ENCODE results near the gene TLE6. TPM values are rescaled to one million over a fixed set of nuclear protein-coding genes. Genes with fewer than 3 reads are reported as not detected.
"Not testable (repeated sequence)": the region's sequence is repeated elsewhere in the genome, so short reads cannot be mapped to it uniquely, and the experiment has no call there.

The TLE6 gene
- total RNA-seq, 1 experiment from 2014 or later: 10.4 TPM

DNA sequence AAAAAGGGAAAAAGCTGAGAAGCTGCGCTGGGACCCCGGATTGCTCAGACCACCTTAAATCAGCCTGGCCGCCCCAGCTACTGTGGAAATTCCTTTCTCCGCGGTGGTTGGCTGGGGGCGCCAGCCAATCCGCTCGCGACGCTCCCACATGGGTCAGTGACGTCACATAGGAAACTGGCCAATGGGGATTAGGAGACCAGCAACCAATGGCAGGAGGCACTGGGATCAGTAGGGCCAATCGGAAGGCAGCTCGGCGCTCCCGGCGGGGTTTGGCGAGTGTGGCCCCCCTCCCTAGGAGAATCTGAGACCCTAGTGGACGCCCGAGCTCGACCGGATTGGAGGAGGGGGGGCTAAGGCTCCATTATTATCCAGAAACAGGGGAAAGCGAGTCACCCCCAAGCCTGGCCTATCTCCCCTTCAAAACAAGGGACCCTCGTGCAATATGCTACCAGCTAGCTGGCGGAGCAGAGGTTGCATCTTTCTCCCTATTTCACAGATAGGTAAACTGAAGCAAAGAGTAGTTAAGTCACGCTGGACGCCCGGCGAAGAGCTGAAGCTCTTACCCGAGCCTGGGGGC is 58.3 kb downstream of the TLE6 start:
- no peaks in the 10 kb centered on the region for H3K36me3 ChIP-seq (replicated peaks; ENCODE audit: control insufficient read depth, insufficient read depth, low read length)
- peak; percentile 100 for DNase-seq
- H3K4me3 ChIP-seq (ENCODE audit: insufficient read depth, low read depth, low read length): peak overlapping the region; percentile 82
- H3K27me3 ChIP-seq (ENCODE audit: control insufficient read depth, insufficient read depth, low read length): peaks cover 4% of the 10 kb centered on the region

DNA sequence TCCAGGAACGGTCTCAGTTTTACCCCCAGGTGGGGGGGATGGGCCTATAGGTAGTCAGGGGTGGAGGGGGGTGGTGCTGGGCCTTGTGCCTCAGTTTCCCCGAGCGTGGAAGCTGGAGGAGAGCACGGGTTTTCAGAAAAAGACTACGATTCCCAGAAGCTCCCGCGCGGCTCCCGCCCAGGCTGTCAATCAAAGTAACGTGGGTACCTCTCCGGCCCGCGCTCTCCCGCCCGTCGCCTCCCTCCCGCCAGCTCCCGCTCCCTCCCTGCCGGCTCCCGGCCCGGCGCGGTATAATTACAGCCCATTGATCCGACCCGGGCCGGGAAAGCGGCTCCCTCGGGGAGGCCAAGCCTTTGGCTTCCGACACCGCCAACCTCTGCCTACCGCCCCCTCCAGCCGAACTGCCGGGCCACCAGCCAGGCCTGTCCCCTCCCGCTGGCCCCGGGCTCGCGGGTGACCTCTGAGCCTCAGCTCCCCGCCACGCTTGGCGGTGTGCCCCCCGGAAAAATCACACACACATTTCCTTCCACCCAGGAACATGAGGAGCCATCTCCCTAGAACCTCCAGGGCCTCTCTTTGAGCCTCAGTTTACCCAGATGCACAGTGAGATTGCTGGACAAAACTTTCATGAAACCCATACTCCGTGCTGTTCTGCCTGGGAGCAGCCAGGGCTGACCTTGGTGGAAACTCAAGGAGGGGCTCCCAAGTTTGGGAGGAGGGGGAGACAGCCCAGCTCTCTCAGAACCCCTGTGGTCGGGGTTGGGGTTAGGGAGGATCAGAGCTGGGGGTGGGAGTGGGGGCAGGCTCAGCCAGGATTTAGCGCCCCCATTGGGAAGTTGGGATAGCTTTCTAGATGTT is 59.0 kb downstream of the TLE6 start:
- peak; percentile 97 for DNase-seq
- peak overlapping the region; percentile 82 for H3K4me3 ChIP-seq (ENCODE audit: insufficient read depth, low read depth, low read length)
- no peaks in the 10 kb centered on the region for H3K36me3 ChIP-seq (replicated peaks; ENCODE audit: control insufficient read depth, insufficient read depth, low read length)
- H3K27me3 ChIP-seq (ENCODE audit: control insufficient read depth, insufficient read depth, low read length): peaks cover 2% of the 10 kb centered on the region; the same call in 1 of the 2 replicates

DNA sequence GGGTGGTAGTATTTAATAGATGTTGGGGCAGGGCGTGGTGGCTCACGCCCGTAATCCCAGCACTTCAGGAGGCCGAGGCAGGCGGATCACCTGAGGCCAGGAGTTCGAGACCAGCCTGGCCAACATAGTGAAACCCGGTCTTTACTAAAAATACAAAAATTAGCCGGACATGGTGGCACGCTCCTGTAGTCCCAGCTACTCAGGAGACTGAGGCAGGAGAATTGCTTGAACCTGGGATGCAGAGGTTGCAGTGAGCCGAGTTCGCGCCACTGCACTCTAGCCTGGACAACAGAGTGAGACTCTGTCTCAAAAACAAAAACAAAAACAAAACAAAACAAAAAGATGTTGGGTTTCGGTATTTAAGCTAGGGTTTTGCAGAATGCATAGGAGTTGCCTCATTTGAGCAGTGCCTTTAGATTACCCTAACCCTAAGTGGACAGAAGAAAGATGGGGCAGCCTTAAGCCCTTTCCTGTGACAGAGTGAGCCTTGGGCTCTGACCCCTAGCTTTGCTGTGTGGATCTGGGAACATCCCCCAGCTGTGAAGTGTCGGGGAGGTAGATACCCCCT is 59.7 kb downstream of the TLE6 start:
- H3K36me3 ChIP-seq (replicated peaks; ENCODE audit: control insufficient read depth, insufficient read depth, low read length); H3K27me3 ChIP-seq (ENCODE audit: control insufficient read depth, insufficient read depth, low read length); DNase-seq: not testable (repeated sequence)
- H3K4me3 ChIP-seq (ENCODE audit: insufficient read depth, low read depth, low read length): peak overlapping the region; percentile 82; the same call in 1 of the 2 replicates

DNA sequence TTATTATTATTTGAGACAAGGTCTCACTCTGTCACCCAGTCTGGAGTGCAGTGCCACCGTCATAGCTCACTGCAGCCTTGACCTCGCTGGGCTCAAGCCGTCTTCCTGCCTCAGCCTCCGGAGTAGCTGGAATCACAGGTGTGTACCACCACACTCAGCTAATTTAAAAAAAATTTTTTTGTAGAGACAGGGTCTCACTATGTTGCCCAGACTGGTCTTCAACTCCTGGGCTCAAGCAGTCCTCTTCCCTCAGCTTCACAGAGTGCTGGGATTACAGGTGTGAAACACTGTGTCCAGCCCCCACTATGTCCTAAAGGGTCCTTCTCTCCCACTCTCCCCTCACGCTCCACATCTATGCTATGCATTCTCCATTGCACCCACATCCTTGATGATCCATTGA is 60.9 kb downstream of the TLE6 start:
- H3K4me3 ChIP-seq (ENCODE audit: insufficient read depth, low read depth, low read length): no peak overlapping the region
- no peaks in the 10 kb centered on the region for H3K36me3 ChIP-seq (replicated peaks; ENCODE audit: control insufficient read depth, insufficient read depth, low read length)
- peaks cover 2% of the 10 kb centered on the region; the same call in 1 of the 2 replicates for H3K27me3 ChIP-seq (ENCODE audit: control insufficient read depth, insufficient read depth, low read length)
- DNase-seq: no peak

DNA sequence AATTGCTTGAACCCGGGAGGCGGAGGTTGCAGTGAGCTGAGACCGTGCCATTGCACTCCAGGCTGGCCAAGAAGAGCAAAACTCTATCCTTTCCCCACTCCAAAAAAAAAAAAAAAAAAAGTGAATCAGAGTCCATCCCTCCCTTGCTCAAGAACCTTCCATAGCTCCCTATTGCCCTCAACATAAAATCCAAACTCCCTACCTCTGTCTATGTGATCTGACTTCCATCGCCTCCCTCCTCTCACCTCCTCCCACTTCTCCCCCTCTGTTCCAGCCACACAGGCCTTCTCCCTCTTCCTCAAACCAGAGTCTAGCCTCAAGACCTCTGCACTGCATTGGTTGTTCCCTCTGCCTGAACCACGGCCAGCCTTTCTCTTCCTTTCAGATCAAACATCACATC is 61.8 kb downstream of the TLE6 start:
- DNase-seq: no peak
- H3K27me3 ChIP-seq (ENCODE audit: control insufficient read depth, insufficient read depth, low read length): peaks cover 2% of the 10 kb centered on the region; the same call in 1 of the 2 replicates
- no peaks in the 10 kb centered on the region for H3K36me3 ChIP-seq (replicated peaks; ENCODE audit: control insufficient read depth, insufficient read depth, low read length)
- no peak overlapping the region for H3K4me3 ChIP-seq (ENCODE audit: insufficient read depth, low read depth, low read length)

DNA sequence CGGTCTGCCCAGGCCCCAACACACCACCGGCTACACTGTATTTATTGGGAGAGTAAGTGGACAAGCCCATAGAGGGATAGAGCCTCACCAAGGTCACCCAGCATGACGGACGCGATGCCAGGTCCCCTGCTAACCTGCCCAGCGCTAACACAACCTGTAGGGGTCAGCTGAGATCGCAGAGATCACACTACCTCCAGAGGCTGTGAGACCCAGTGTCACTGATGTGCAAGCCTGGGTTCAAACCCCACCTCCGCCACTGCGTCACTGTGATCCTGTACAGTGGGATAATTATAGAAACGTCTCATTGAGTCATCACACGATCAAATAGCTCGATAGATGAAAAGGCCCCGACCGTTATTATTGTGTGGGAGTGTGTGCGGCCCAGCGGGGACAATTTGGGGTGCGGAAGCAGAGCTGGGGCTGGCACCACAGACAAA is 62.3 kb downstream of the TLE6 start:
- DNase-seq: peak; percentile 47
- H3K4me3 ChIP-seq (ENCODE audit: insufficient read depth, low read depth, low read length): no peak overlapping the region
- no peaks in the 10 kb centered on the region for H3K36me3 ChIP-seq (replicated peaks; ENCODE audit: control insufficient read depth, insufficient read depth, low read length)
- H3K27me3 ChIP-seq (ENCODE audit: control insufficient read depth, insufficient read depth, low read length): peaks cover 2% of the 10 kb centered on the region; the same call in 1 of the 2 replicates

DNA sequence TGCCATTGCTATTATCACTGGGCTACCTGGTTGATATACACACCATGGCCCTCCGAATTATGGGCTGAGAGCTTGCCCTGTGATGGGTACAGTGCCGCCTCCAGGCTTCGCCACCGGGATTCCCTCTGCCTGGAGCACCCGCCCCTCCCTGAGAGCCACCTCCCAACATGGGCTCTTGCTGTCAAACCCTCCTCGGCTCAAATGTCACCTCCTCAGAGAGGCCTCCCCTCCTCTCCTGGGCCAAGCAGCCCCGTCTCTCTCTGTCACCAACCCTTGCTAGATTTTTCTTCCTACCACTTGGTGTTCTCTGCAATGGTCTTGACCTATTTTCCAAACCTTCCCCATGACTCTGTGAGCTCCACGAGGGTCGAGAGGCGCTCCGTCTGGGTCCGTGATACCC is 64.0 kb downstream of the TLE6 start:
- DNase-seq: peak; percentile 62
- Histone ChIP-seq H3K27me3 (ENCODE audit: control insufficient read depth, insufficient read depth, low read length) (peaks cover 2% of the 10 kb centered on the region; the same call in 1 of the 2 replicates), H3K4me3 (ENCODE audit: insufficient read depth, low read depth, low read length) (peak overlapping the region; percentile 37), H3K36me3 (replicated peaks; ENCODE audit: control insufficient read depth, insufficient read depth, low read length) (no peaks in the 10 kb centered on the region)

DNA sequence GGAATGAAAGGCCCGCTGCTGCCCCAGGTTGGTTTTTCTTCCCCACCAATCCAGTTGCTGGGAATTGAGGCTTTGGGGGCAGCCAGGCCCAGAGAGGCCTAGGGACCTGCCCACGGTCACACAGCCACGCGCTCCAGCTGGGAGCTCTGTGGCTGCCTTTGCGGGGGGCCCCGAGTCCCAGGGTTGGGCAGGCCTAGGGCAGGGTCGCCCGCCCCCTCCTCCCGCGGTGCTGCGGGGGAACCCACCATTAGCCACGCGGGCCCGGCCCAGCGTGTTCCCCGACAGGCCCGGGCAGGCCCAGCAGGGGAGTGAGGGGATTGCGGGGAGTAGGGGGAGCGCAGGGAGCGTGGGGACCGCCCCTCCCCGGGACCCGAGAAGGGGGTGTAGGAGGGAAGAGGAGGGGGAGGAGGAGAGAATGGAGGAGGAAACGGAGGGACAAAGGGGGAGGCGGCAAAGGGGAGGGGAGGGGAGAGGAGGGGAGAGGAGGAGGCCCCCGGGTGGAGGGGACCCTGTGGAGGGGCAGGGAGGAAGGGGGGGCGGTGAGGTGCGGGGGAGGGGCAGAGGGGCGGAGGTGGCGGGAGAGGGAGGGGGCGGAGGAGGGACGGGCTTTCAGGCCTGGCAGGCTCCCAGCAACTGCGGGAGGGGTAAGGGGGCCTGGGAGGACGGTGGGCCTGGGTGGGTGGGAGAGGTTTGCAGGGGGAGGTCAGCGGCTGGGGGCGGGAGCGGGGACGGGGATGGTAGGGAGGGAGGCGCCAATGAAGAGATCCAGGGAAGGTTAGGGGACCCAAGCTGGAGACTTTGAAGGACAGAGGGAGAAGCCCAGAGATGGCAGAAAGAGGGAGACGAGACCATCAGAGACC is 64.6 kb downstream of the TLE6 start:
- DNase-seq: peak; percentile 84
- Histone ChIP-seq H3K36me3 (replicated peaks; ENCODE audit: control insufficient read depth, insufficient read depth, low read length) (no peaks in the 10 kb centered on the region), H3K27me3 (ENCODE audit: control insufficient read depth, insufficient read depth, low read length) (peaks cover 2% of the 10 kb centered on the region; the same call in 1 of the 2 replicates), H3K4me3 (ENCODE audit: insufficient read depth, low read depth, low read length) (peak overlapping the region; percentile 37)

DNA sequence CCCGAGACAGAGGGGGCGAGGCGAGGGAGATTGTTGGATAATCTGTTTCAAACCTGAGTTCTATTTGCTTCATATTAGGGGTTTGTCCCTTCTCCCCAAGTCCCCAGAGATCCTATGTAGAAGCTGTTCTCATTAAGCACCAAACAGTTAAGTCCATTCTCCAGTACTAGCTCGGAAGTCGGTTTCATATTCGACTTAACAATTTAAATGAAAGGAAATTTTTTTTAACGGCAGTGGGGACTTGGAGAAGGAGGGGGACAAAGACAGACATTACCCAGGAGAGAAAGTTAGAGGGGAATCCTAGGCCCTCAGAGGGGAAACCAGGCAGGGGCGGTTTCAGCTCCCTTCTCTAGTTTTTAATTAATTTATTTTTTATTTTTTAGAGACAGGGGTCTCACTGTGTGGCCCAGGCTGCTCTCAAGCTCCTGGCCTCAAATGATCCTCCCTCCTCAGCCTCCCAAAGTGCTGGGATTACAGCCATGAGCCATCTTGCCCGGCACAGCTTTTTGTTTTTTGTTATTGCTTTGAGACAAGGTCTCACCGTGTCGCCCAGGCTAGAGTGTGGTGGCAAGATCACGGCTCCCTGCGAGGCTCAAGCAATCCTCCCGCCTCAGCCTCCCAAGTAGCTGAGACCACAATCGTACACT is 65.4 kb downstream of the TLE6 start:
- Histone ChIP-seq H3K27me3 (ENCODE audit: control insufficient read depth, insufficient read depth, low read length) (no peaks in the 10 kb centered on the region; the same call in 1 of the 2 replicates), H3K36me3 (replicated peaks; ENCODE audit: control insufficient read depth, insufficient read depth, low read length) (no peaks in the 10 kb centered on the region), H3K4me3 (ENCODE audit: insufficient read depth, low read depth, low read length) (peak overlapping the region; percentile 35)
- DNase-seq: no peak

Other genes with a start within 250 kb of the TLE6 start
- 42.5 and 45.8 TPM in 2 replicates for gene SLC39A3, start 237.5 kb upstream of the TLE6 start, total RNA-seq (2014; rRNA removed; shearing (Covaris generic))
- 97.4 and 103 TPM in 2 replicates for gene SGTA, start 194.3 kb upstream of the TLE6 start, total RNA-seq (2014; rRNA removed; shearing (Covaris generic))
- 206 and 287 TPM in 2 replicates for gene THOP1, start 192.1 kb upstream of the TLE6 start, total RNA-seq (2014; rRNA removed; shearing (Covaris generic))
- 5.3 and 6.8 TPM in 2 replicates for gene ZNF554, start 157.7 kb upstream of the TLE6 start, total RNA-seq (2014; rRNA removed; shearing (Covaris generic))
- gene ZNF555, start 136.1 kb upstream of the TLE6 start, total RNA-seq (2014; rRNA removed; shearing (Covaris generic)): 1.9 and 2.0 TPM in 2 replicates
- under 0.01 TPM in 2 replicates for gene ZNF556, start 110.2 kb upstream of the TLE6 start, total RNA-seq (2014; rRNA removed; shearing (Covaris generic))
- gene ZNF57, start 76.6 kb upstream of the TLE6 start, total RNA-seq (2014; rRNA removed; shearing (Covaris generic)): 1.7 and 2.9 TPM in 2 replicates
- 4.6 and 5.5 TPM in 2 replicates for gene ZNF77, start 32.6 kb upstream of the TLE6 start, total RNA-seq (2014; rRNA removed; shearing (Covaris generic))
- gene TLE2, start 51.7 kb downstream of the TLE6 start, total RNA-seq (2014; rRNA removed; shearing (Covaris generic)): 9.6 and 18.7 TPM in 2 replicates
- gene TLE5, start 84.9 kb downstream of the TLE6 start, total RNA-seq (2014; rRNA removed; shearing (Covaris generic)): 300 and 386 TPM in 2 replicates
- gene GNA11, start 116.8 kb downstream of the TLE6 start, total RNA-seq (2014; rRNA removed; shearing (Covaris generic)): 30.0 and 35.0 TPM in 2 replicates
- not detected in 2 replicates for gene GNA15, start 158.5 kb downstream of the TLE6 start, total RNA-seq (2014; rRNA removed; shearing (Covaris generic))
- gene S1PR4, start 201.2 kb downstream of the TLE6 start, total RNA-seq (2014; rRNA removed; shearing (Covaris generic)): not detected in 2 replicates
- gene NCLN, start 208.4 kb downstream of the TLE6 start, total RNA-seq (2014; rRNA removed; shearing (Covaris generic)): 68.2 and 82.8 TPM in 2 replicates
- 1.4 and 2.5 TPM in 2 replicates for gene CELF5, start 247.1 kb downstream of the TLE6 start, total RNA-seq (2014; rRNA removed; shearing (Covaris generic))

Measured in H7 (cell line).